PFSK-1 (cell line): Measurements from ENCODE around the gene LAT.

ENCODE experiments used
- POLR2AphosphoS5 ChIP-seq: IDR thresholded peaks from 2 replicates; pipeline ENCODE4 v1.6.1; 2012; ENCODE audit warnings: low read depth, mild to moderate bottlenecking, control low read depth, low read length, moderate library complexity
- SIN3A ChIP-seq: IDR thresholded peaks from 2 replicates; pipeline ENCODE4 v1.6.1; 2012; ENCODE audit warnings: mild to moderate bottlenecking, low read length, moderate library complexity, borderline replicate concordance; ENCODE audit not compliant: insufficient read depth
- TF ChIP-seq, protein P1 (sequence below), 2 experiments: IDR thresholded peaks; 2 replicates each; pipeline versions ENCODE4 v1.6.1 to v1.8.0; 2011 to 2012; ENCODE audit warnings: low read depth in 2 of 2, low read length in 2 of 2, control low read depth in 1 of 2, inconsistent platforms in 1 of 2, mild to moderate bottlenecking in 1 of 2, moderate library complexity in 1 of 2; ENCODE audit not compliant: insufficient read depth in 1 of 2

GRCh38 chr16:28990375-28991040, 5.7 kb downstream of the LAT start:
- TF ChIP-seq POLR2AphosphoS5 (no peak), SIN3A (no peak)
- TF ChIP-seq, protein P1, sequence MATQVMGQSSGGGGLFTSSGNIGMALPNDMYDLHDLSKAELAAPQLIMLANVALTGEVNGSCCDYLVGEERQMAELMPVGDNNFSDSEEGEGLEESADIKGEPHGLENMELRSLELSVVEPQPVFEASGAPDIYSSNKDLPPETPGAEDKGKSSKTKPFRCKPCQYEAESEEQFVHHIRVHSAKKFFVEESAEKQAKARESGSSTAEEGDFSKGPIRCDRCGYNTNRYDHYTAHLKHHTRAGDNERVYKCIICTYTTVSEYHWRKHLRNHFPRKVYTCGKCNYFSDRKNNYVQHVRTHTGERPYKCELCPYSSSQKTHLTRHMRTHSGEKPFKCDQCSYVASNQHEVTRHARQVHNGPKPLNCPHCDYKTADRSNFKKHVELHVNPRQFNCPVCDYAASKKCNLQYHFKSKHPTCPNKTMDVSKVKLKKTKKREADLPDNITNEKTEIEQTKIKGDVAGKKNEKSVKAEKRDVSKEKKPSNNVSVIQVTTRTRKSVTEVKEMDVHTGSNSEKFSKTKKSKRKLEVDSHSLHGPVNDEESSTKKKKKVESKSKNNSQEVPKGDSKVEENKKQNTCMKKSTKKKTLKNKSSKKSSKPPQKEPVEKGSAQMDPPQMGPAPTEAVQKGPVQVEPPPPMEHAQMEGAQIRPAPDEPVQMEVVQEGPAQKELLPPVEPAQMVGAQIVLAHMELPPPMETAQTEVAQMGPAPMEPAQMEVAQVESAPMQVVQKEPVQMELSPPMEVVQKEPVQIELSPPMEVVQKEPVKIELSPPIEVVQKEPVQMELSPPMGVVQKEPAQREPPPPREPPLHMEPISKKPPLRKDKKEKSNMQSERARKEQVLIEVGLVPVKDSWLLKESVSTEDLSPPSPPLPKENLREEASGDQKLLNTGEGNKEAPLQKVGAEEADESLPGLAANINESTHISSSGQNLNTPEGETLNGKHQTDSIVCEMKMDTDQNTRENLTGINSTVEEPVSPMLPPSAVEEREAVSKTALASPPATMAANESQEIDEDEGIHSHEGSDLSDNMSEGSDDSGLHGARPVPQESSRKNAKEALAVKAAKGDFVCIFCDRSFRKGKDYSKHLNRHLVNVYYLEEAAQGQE (IDR thresholded peaks at IDR 0.05; ENCODE audit: insufficient read depth in 1 of 2, low read depth in 2 of 2, low read length in 2 of 2) = no peak
